ENCODE results near the gene LIPC.

GRCh38 chr15:58390118-58390517 lies 41.7 kb upstream of the LIPC start:
- no peak for TF ChIP-seq MAZ (IDR thresholded peaks at IDR 0.05; ENCODE audit: borderline replicate concordance, low read depth, low read length)
- TF ChIP-seq CTCF (conservative IDR thresholded peaks at IDR 0.05; ENCODE audit: low read depth, low read length): no peak
- TF ChIP-seq SMC3 (IDR thresholded peaks at IDR 0.05; ENCODE audit: low read depth, low read length): no peak
- no peak for TF ChIP-seq CEBPB (IDR thresholded peaks at IDR 0.05; ENCODE audit: low read depth, low read length)
- TF ChIP-seq NFE2L2 (IDR thresholded peaks at IDR 0.05; ENCODE audit: low read depth, low read length): no peak

Measured in IMR-90 (cell line).